ENCODE results near the gene HPDL. TPM values are rescaled to one million over a fixed set of nuclear protein-coding genes. Genes with fewer than 3 reads are reported as not detected.

HPDL gene
- total RNA-seq, 1 donor: 1.3 TPM

DNA sequence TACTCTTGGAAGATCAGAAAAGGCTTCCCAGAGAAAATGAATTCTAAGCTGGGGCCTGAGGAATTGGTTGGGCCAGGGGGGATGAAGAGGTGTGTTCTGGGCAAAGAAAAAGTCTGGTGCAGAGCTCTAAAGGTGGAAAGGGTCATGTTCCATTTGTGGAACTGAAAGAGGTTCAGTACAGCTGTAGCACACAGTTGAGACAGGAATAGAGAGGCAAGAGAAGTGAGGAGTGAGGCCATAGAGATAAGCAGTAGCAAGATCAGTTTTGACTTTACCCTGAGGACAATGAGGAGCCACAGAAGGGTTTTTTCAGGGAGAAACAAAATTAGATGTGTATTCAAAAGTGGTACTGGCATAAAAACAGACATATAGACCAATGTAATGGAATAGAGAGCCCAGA is 43.9 kb downstream of the HPDL start:
- DNase-seq (ENCODE audit: low read depth): no peak
- no peak overlapping the region for H3K4me3 ChIP-seq (ENCODE audit: low read depth, low read length)
- TF ChIP-seq, protein P1, sequence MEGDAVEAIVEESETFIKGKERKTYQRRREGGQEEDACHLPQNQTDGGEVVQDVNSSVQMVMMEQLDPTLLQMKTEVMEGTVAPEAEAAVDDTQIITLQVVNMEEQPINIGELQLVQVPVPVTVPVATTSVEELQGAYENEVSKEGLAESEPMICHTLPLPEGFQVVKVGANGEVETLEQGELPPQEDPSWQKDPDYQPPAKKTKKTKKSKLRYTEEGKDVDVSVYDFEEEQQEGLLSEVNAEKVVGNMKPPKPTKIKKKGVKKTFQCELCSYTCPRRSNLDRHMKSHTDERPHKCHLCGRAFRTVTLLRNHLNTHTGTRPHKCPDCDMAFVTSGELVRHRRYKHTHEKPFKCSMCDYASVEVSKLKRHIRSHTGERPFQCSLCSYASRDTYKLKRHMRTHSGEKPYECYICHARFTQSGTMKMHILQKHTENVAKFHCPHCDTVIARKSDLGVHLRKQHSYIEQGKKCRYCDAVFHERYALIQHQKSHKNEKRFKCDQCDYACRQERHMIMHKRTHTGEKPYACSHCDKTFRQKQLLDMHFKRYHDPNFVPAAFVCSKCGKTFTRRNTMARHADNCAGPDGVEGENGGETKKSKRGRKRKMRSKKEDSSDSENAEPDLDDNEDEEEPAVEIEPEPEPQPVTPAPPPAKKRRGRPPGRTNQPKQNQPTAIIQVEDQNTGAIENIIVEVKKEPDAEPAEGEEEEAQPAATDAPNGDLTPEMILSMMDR (IDR thresholded peaks at IDR 0.05; ENCODE audit: insufficient read depth, low read depth, low read length): no peak

DNA sequence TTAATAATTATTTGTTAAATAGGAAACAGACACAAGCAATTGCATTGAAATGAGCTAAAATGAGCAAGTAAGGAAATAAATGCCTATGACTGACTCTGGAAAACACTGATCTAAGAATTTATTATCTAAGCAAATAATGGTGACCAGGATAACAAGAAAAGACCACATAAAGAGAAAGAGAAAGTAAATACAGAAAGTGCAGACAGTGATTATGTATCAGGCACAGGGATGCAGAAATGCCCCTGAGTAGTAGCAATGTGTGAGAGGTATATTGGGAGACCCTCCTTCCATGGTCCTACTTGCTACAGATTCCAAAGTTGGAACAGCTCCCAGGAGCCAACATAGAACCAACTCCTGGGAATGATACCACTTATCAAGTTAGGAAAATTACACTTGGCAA is 46.9 kb downstream of the HPDL start:
- H3K4me3 ChIP-seq (ENCODE audit: low read depth, low read length): no peak overlapping the region
- TF ChIP-seq, protein P1 (IDR thresholded peaks at IDR 0.05; ENCODE audit: insufficient read depth, low read depth, low read length): no peak
- DNase-seq (ENCODE audit: low read depth): no peak

DNA sequence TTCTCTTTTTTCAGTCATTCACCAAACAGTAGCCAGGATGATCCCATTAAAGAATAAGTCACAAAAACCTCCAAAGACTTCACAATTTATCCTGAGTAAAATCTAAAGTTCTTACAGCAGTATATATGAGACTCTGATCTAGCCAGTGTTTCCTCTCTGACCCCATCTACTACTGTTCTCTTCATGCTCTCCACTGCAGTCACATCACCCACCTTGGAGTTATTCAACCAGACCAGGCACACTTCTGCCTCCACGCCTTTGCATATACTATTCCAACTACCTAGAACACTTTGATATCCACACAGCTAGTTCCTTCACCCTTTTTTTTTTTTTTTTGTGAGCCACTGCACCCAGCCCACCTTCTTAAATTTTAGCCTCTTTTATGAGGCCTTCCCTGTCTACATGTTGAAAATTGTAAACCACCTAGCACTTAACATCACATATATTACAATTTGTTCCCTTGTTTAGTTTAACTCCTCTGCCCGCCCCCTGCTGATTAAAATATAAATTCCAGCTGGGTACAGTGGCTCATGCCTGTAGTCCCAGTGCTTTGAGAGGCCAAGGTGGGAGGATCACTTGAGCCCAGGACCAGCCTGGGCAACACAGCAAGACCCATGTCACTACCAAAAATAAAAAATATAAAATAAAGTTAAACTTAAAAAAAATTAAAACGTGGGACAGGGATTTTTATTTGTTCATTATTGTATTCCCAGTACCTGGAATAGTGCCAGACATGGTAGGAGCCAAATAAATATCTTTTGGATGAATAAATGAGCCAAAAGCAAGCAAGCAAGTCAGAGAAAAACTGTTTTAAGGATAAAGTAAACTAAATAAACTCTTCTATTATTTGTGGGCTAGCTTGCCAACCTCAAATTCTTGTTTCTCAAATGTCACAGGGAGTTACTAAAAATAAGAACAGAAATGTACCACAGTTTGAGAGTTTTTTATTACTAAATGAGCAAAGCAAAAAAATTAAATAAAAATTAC is 48.7 kb downstream of the HPDL start:
- TF ChIP-seq, protein P1 (IDR thresholded peaks at IDR 0.05; ENCODE audit: insufficient read depth, low read depth, low read length): no peak
- DNase-seq (ENCODE audit: low read depth): no peak
- no peak overlapping the region for H3K4me3 ChIP-seq (ENCODE audit: low read depth, low read length)

DNA sequence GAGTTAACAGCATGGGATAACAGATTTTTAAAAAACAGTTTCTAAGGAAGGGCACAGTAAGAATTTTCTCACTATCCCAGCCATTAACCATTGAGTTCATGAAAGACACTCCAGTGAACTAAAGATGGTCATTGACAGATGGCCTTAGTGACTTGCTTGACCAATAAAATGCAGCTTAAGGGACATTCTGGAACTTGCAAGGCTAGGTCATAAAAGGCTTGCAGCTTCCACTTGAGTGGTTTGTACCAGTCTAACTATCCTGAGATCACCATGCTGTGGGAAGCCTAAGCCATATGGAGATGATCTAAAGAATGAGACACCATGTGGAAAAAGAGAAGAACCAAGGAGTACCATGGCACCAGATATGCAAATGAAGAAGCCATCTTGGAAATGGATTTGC is 51.5 kb downstream of the HPDL start:
- DNase-seq (ENCODE audit: low read depth): no peak

More for the DNA sequence above, 51.5 kb downstream of the HPDL start:
- TF ChIP-seq, protein P1 (IDR thresholded peaks at IDR 0.05; ENCODE audit: insufficient read depth, low read depth, low read length): no peak
- H3K4me3 ChIP-seq (ENCODE audit: low read depth, low read length): no peak overlapping the region

Other genes starting within 250 kb of the HPDL start
- gene ZSWIM5, start 120.3 kb upstream of the HPDL start, total RNA-seq: 0.43 and 2.3 TPM in 2 replicates
- 10.3 and 10.4 TPM in 2 replicates for gene TOE1, start 13.3 kb downstream of the HPDL start, total RNA-seq
- 9.3 and 15.1 TPM in 2 replicates for gene MUTYH, start 13.5 kb downstream of the HPDL start, total RNA-seq
- gene TESK2, start 164.3 kb downstream of the HPDL start, total RNA-seq: 1.6 and 2.2 TPM in 2 replicates
- gene CCDC163, start 173.2 kb downstream of the HPDL start, total RNA-seq: 1.3 and 1.9 TPM in 2 replicates
- gene MMACHC, start 173.4 kb downstream of the HPDL start, total RNA-seq: 3.9 and 5.6 TPM in 2 replicates
- gene PRDX1, start 195.0 kb downstream of the HPDL start, total RNA-seq: 361 and 523 TPM in 2 replicates
- gene AKR1A1, start 223.9 kb downstream of the HPDL start, total RNA-seq: 158 TPM in 2 replicates

Data from fibroblast of villous mesenchyme (primary cell).